NCI-H2107 (cell line): ENCODE measurements around the gene RAB12.
"Not testable (repeated sequence)": the region's sequence is repeated elsewhere in the genome, so short reads cannot be mapped to it uniquely, and the experiment has no call there.

ENCODE experiments used
- DNase-seq: peaks from one replicate; lab custom pipeline; 2025; lab: John Stamatoyannopoulos, UW

RAB12 gene

DNA sequence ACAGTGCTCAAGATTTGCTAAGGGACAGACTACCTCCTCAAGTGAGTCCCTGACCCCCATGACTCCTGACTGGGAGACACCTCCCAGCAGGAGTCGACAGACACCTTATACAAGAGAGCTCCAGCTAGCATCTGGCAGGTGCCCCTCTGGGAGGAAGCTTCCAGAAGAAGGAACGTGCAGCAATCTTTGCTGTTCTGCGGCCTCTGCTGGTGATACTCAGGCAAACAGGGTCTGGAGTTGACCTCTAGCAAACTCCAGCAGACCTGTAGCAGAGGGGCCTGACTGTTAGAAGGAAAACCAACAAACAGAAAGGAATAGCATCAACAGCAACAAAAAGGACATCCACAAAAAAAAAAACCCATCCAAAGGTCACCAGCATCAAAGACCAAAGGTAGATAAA is 38.1 kb downstream of the RAB12 start:
- not testable (repeated sequence) for DNase-seq

- not testable (repeated sequence) for DNase-seq
Measured at GRCh38 chr18:8651478-8652261, 42.4 kb downstream of the RAB12 start.

- no peak for DNase-seq
Measured at GRCh38 chr18:8654503-8655451, 45.5 kb downstream of the RAB12 start.

DNA sequence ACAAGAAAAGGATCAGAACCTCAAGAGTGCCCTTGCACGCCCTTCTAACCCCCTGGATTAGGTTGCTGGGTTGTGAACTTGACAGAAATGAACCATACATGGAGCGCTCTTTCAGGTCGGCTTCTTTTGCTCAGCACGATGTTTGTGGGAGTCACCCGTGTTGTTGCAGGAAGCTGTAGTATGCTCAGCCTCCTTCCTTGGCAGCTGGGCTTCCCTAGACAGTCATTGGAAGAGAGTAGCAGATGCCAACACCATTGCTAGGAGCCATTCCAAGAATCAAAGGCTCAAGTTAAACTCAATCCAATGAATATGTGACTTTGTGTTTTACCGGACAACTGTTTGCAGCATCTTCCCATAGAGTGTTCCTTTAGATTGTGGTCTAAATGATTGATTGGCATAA is 47.0 kb downstream of the RAB12 start:
- no peak for DNase-seq

- no peak for DNase-seq
Measured at GRCh38 chr18:8657050-8657820, 48.0 kb downstream of the RAB12 start.

DNA sequence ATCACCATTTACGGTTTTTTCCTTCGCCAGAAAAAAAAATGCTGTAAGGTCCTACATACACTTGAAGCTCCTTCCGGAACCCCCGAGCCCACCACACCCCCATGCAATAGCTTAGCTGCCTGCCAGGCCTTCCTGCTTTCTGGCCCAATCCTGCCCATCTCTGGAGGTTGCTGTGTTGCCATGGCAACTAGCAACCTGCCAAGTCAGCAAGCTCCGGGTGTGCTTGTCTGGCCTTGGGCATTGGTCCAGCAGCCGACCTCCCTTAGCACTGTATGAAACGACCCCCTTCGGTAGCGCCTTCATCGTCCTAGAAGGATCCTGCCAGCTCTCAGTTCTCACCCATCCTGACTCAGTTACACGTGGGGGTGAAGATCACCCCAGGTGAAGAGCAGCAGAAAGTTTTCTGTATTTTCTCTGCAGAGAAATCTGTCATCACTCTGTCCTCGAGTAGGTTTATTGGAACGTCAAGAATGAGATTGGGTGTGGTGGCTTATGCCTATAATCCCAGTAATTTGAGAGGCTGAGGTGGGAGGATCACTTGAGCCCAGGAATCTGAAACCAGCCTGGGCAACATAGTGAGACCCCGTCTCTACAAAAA is 48.7 kb downstream of the RAB12 start:
- DNase-seq = no peak

DNA sequence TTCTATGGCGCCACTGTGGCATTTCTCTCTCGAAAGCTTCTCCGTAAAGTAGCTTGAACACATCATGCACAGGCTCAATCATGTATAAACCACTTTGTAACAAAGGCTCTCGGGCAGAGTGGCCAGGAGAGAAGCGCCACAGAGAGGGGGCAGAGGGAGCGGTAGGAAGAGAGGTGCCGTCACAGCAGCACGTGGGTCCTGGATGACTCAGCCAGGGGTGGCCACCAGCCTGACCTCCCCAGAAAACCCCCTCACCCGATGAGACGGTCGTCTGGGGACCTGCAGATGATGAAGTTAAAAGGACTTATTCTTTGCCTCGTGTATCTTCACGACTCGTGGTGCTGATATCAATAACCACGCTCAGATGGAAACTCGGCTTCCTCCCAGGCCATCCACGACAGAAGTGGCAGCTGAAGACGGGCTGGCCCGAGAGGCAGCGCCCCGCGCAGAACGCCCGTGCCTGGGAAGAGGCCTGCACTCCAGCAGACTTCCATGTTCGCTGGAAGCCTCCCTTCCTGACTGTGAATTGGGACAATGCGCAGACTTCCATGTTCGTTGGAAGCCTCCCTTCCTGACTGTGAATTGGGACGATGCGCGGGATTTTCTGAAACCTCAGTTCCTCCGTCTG is 49.7 kb downstream of the RAB12 start:
- no peak for DNase-seq

- no peak for DNase-seq
Measured at GRCh38 chr18:8659609-8660242, 50.5 kb downstream of the RAB12 start.

DNA sequence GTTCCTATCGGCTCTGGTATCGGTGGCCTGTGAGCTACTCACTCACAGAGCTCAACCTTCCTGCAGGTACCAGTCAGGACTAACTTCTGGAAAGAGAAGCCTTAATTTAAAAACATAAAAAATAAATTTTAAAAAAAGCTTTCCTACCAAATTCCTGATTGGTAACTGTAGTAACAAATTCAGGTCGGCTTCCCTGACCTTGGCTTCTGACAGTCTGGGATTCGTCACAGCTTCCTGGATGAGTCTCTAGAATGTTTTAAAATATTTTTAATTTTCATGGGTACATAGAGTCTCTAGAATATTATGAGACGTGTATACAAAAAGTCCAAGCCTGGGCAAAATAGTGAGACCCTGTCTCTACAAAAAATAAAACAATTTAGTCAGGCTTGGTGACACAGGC is 51.1 kb downstream of the RAB12 start:
- no peak for DNase-seq

DNA sequence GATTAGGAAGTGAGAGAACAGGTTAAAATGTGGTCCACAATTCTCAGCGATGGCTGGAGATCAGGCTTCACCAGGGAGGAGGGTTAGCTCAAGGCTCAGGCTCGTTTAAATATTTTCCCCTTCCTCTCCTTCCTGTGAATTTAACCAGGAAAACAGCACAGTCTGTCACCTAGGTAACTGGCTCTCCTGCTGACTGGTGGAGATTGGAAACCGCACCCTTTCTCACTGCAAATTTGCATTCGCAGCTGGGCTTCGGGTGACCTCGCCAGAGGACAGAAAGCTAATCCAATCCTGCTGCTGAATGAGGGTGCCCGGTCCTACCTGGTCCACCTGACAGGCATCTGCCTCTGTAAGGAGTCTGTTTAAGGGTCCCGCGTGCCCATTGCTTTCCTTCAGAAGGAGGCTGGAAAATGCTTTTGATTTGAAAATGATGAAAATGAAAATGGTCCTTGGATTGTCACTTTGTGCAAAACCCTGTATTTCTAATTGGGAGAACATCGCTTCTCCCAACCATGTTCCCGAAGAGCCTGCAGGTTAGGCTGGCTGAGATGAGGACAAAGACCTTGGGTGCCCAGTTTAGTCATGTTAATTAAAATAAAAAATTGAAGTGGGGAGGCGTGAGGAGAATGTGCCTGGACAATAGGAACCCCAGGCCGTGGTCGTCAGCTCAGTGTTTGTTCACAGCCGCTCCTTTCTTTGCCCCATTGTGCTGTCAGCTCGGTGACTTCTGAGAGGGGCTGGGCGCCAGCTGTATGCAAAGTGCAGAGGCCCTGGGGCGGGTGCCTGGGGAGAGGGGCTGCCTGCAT is 52.7 kb downstream of the RAB12 start:
- peak; percentile 35 for DNase-seq

DNA sequence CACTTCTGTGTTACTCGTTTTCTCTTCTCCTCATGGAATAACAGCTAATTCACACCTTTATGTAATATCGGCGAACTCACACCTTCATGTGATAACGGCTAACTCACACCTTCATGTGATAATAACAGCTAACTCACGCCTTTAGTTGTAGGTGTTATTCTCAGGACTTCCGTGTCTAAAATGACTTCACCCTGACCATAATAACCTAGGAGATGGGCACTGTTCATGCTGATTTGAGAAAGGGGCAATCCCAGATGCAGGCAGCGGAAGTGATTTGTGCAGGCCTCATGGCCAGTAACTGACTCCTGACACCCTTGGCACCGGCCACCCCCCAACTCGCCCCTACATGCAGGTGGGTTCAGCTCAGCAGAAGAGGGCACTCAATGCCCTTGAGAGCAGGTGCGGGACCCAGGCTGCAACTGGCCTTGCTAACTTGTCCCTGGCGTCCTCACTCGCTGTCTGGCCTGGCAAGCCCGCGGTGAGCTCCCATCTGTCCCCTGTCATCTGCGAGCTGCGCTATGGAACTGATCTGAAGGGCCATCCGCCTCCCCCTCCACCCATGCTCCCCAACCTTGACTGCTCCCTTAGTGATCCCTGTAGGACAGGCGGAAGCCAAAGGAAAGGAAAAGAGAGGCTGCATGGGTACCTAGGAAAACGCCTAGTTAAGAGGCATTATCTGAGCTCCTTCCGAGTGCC is 53.5 kb downstream of the RAB12 start:
- no peak for DNase-seq

- DNase-seq = no peak
Measured at GRCh38 chr18:8667846-8668245, 58.6 kb downstream of the RAB12 start.

DNA sequence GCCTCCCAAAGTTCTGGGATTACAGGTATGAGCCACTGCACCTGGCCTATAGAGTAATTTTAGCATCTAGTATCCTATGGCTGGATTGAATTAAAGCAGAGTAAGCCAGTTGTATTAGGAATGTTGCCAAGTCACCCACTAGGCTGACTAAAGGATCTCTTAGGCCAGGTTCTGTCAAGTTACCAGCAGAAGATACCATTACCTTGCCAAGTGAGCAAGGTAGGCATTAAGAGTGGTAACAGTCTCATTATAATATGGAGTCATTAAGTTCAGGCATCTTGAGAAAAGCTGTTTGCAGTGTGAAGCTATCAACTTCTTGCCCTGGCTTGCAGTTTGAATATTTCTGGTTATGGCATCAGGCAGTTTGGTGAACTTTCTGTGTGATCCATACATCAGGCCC is 59.1 kb downstream of the RAB12 start:
- no peak for DNase-seq

GRCh38 chr18:8669571-8669970 is 60.3 kb downstream of the RAB12 start:
- DNase-seq = no peak

DNA sequence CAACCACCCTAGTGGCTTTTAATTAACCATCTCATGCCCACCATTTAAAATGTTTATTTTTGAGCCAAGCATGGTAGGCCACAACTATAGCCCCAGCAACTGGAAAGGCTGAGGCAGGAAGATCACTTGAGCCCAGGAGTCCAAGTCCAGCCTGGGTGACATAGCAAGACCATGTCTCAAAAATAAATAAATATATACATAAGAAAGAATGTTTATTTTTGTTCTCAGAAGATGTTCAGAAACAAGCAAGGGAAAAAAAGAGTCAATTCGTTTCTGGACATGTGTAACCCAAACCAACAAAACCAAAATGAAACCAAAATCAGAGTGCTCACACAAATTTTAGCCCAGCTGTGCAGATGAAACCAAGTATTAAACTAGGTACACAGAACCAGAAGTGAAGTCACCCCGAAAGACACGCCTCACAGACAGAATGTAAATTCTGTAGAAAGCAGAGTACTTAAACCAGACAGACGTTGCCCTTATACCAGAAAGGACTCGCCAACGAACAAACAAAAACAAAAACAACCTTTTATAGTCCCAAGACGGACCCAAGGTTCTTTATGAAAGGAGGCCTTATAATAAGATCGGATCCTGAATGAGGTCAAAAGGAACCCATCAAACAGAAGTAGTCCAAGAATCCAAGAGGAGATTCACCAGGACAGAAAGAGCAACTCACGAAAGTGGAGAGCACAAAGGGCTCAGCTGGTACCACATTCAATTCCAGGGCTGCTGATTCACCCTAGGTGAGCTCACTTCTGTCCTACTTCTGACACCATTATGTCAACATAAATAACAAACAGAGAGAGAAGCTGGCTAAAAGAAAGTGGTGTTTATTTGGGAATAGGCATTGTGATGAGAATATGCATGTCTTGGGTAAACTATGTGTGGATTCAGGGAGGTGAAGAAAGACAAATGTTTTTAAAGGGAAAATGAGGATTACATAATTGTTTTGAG is 64.3 kb downstream of the RAB12 start:
- DNase-seq = no peak

DNA sequence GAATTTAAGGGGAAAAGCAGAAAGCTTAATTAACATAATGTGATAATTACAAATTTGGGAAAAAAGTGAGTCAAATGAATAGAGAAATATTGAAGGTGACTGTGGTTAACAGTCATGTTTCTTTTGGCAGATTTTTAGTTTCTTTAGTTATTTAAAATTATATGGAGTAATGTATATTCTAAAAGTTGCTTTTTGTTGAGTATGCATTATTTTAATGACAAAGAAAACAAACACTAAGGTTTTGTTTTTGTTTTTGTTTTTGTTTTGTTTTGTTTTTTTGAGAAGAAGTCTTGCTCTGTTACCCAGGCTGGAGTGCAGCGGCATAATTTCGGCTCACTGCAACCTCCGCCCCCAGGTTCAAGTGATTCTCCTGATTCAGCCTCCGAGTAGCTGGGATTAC is 65.8 kb downstream of the RAB12 start:
- no peak for DNase-seq

- DNase-seq = no peak
Measured at GRCh38 chr18:8681196-8681595, 72.0 kb downstream of the RAB12 start.

DNA sequence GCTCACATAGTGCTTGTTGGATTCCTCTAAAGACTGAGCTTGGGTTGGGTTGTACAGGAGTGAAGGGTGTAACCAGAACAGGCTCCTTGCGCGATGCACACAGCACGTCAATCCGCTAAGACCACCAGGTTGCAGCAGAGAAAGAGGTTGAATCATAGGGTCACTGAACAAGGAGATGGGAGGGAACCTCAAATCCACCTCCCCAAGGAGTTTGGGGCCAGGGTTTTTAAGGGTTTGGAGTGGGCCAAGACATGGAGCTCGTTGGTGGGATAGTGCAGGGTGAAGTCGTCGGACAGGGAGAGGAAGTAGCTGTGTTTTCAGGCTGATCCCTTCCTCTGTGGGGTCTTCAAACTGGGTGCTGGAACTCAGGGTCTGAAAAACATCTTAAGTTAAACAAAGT is 75.3 kb downstream of the RAB12 start:
- DNase-seq = no peak
